NCI-H128 (cell line): Measurements from ENCODE around the gene BMP4.
"Not testable (repeated sequence)": the region's sequence is repeated elsewhere in the genome, so short reads cannot be mapped to it uniquely, and the experiment has no call there.

Experiments used
- DNase-seq: peaks from one replicate; lab custom pipeline; 2025; ENCODE audit not compliant: unreplicated experiment; lab: John Stamatoyannopoulos, UW

Gene BMP4

GRCh38 chr14:53956427-53957201 is at the start of gene BMP4:
Gene BMP4, minus strand, starts transcription at chr14:53956825. Its CDS starts 4,603 bp downstream, at chr14:53952222.
- DNase-seq, result no peak

- DNase-seq, result no peak
Observed at GRCh38 chr14:54003064-54003463, 46.4 kb upstream of the BMP4 start.

GRCh38 chr14:54002653-54003052 is 46.0 kb upstream of the BMP4 start:
- no peak for DNase-seq

GRCh38 chr14:54001189-54001878 is 44.7 kb upstream of the BMP4 start:
- no peak for DNase-seq

GRCh38 chr14:54000341-54000811 is 43.8 kb upstream of the BMP4 start:
- no peak for DNase-seq

- DNase-seq, result no peak
Observed at GRCh38 chr14:53999061-53999488, 42.5 kb upstream of the BMP4 start.

GRCh38 chr14:53996041-53996440 is 39.4 kb upstream of the BMP4 start:
- no peak for DNase-seq

- no peak for DNase-seq
Observed at GRCh38 chr14:53993920-53994607, 37.4 kb upstream of the BMP4 start.

GRCh38 chr14:53990978-53991377 is 34.4 kb upstream of the BMP4 start:
- no peak for DNase-seq

GRCh38 chr14:53986718-53987117 is 30.1 kb upstream of the BMP4 start:
- not testable (repeated sequence) for DNase-seq

- not testable (repeated sequence) for DNase-seq
Observed at GRCh38 chr14:53984958-53985357, 28.3 kb upstream of the BMP4 start.

GRCh38 chr14:53983112-53983511 is 26.5 kb upstream of the BMP4 start:
- no peak for DNase-seq

GRCh38 chr14:53982546-53982945 is 25.9 kb upstream of the BMP4 start:
- no peak for DNase-seq

GRCh38 chr14:53979747-53980642 is 23.4 kb upstream of the BMP4 start:
- no peak for DNase-seq

- DNase-seq, result no peak
Observed at GRCh38 chr14:53979113-53979681, 22.6 kb upstream of the BMP4 start.

GRCh38 chr14:53978194-53978593 is 21.6 kb upstream of the BMP4 start:
- DNase-seq, result no peak

GRCh38 chr14:53975444-53975843 is 18.8 kb upstream of the BMP4 start:
- DNase-seq, result no peak

- DNase-seq, result no peak
Observed at GRCh38 chr14:53971521-53971920, 14.9 kb upstream of the BMP4 start.

GRCh38 chr14:53969326-53969725 is 12.7 kb upstream of the BMP4 start:
- no peak for DNase-seq

GRCh38 chr14:53968726-53969125 is 12.1 kb upstream of the BMP4 start:
- DNase-seq, result no peak
